NCI-H82 treated with DMSO at 0.1 percent for 48 hours (cell line): ENCODE results near the gene SLC39A2.
A peak's percentile ranks its signal among the peaks of the same experiment; 100 is the strongest.
"Not testable (repeated sequence)": the region's sequence is repeated elsewhere in the genome, so short reads cannot be mapped to it uniquely, and the experiment has no call there.

Experiments used
- DNase-seq: peaks from one replicate; lab custom pipeline; 2025; ENCODE audit not compliant: unreplicated experiment; lab: John Stamatoyannopoulos, UW

The SLC39A2 gene

GRCh38 chr14:20996521-20996920 lies 2.6 kb upstream of the SLC39A2 start:
- DNase-seq: no peak

GRCh38 chr14:20997115-20997514 lies 2.0 kb upstream of the SLC39A2 start:
- no peak for DNase-seq

GRCh38 chr14:20997564-20997963 lies 1.5 kb upstream of the SLC39A2 start:
- DNase-seq: no peak

- DNase-seq: no peak
Measured at GRCh38 chr14:20998139-20998538, 954 bp upstream of the SLC39A2 start.

GRCh38 chr14:20999591-20999990 lies 498 bp downstream of the SLC39A2 start:
- DNase-seq: no peak

GRCh38 chr14:21001218-21001617 lies 2.1 kb downstream of the SLC39A2 start:
- DNase-seq: no peak

- DNase-seq: no peak
Measured at GRCh38 chr14:21003788-21004346, 4.8 kb downstream of the SLC39A2 start.

- DNase-seq: not testable (repeated sequence)
Measured at GRCh38 chr14:21009721-21010120, 10.6 kb downstream of the SLC39A2 start.

- no peak for DNase-seq
Measured at GRCh38 chr14:21011136-21011535, 12.0 kb downstream of the SLC39A2 start.

GRCh38 chr14:21014761-21015190 lies 15.7 kb downstream of the SLC39A2 start:
- DNase-seq: peak; percentile 41

- DNase-seq: no peak
Measured at GRCh38 chr14:21015312-21015711, 16.2 kb downstream of the SLC39A2 start.

- no peak for DNase-seq
Measured at GRCh38 chr14:21016413-21017190, 17.5 kb downstream of the SLC39A2 start.

GRCh38 chr14:21017528-21018245 lies 18.6 kb downstream of the SLC39A2 start:
- no peak for DNase-seq

- no peak for DNase-seq
Measured at GRCh38 chr14:21018286-21018685, 19.2 kb downstream of the SLC39A2 start.

GRCh38 chr14:21018781-21019180 lies 19.7 kb downstream of the SLC39A2 start:
- no peak for DNase-seq

- DNase-seq: no peak
Measured at GRCh38 chr14:21019366-21019765, 20.3 kb downstream of the SLC39A2 start.

- DNase-seq: no peak
Measured at GRCh38 chr14:21020977-21021545, 22.0 kb downstream of the SLC39A2 start.

- DNase-seq: no peak
Measured at GRCh38 chr14:21022686-21023085, 23.6 kb downstream of the SLC39A2 start.

- DNase-seq: no peak
Measured at GRCh38 chr14:21023174-21023573, 24.1 kb downstream of the SLC39A2 start.

- no peak for DNase-seq
Measured at GRCh38 chr14:21023817-21024584, 24.9 kb downstream of the SLC39A2 start.
